Fibroblast of lung (primary cell): ENCODE data around the gene TNIP1.

Experiments
- EZH2 ChIP-seq: IDR thresholded peaks from 2 replicates; pipeline ENCODE4 v1.5.1; 2012; ENCODE audit warnings: low read length, control low read depth, mild to moderate bottlenecking; ENCODE audit errors: missing control alignments
- TF ChIP-seq, protein P1 (sequence below), 2 donors: IDR thresholded peaks in 1 of 2; conservative IDR thresholded peaks in 1 of 2; 1 replicate in 1 of 2; 2 replicates in 1 of 2; pipeline ENCODE4 v1.5.1; 2011 to 2012; ENCODE audit warnings: low read length in 2 of 2, control low read depth in 1 of 2, inconsistent platforms in 1 of 2, low read depth in 1 of 2, mild to moderate bottlenecking in 1 of 2

DNA sequence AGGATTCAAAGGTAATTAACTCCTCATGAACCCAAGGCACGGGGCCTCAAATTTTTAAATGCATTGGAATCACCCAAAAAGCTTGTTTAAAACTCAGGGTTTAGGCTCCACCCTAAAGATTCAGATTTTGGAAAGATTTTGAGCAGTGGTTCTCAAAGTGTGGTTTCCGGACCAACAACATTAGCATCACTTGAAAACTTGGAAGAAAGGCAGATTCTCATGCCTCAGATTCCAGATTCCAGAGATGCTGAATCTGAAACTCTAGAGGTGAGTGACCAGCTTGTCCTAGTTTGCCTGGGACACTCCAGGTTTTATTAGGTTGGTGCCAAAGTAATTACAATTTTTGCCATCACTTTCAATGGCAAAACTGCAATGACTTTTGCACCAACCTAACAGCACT lies 24.7 kb upstream of the TNIP1 start:
- TF ChIP-seq, protein P1, sequence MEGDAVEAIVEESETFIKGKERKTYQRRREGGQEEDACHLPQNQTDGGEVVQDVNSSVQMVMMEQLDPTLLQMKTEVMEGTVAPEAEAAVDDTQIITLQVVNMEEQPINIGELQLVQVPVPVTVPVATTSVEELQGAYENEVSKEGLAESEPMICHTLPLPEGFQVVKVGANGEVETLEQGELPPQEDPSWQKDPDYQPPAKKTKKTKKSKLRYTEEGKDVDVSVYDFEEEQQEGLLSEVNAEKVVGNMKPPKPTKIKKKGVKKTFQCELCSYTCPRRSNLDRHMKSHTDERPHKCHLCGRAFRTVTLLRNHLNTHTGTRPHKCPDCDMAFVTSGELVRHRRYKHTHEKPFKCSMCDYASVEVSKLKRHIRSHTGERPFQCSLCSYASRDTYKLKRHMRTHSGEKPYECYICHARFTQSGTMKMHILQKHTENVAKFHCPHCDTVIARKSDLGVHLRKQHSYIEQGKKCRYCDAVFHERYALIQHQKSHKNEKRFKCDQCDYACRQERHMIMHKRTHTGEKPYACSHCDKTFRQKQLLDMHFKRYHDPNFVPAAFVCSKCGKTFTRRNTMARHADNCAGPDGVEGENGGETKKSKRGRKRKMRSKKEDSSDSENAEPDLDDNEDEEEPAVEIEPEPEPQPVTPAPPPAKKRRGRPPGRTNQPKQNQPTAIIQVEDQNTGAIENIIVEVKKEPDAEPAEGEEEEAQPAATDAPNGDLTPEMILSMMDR (conservative IDR thresholded peaks at IDR 0.05 in 1 of 2, IDR thresholded peaks at IDR 0.05 in 1 of 2; ENCODE audit: low read depth in 1 of 2, low read length in 2 of 2): no peak
- no peak for TF ChIP-seq EZH2
